DMS79 treated with DMSO at 0.1 percent for 48 hours (cell line): Measurements from ENCODE around the gene TUBA8.
"Not testable (repeated sequence)": the region's sequence is repeated elsewhere in the genome, so short reads cannot be mapped to it uniquely, and the experiment has no call there.

Experiments used
- DNase-seq: peaks from one replicate; lab custom pipeline; 2025; lab: John Stamatoyannopoulos, UW

TUBA8 gene

GRCh38 chr22:18130699-18131429 is 20.3 kb downstream of the TUBA8 start:
- DNase-seq = no peak

- DNase-seq = no peak
These were observed 22.8 kb downstream of the TUBA8 start for GRCh38 chr22:18133452-18133851.

- no peak for DNase-seq
These were observed 26.1 kb downstream of the TUBA8 start for GRCh38 chr22:18136563-18137320.

GRCh38 chr22:18141004-18141403 is 30.4 kb downstream of the TUBA8 start:
- DNase-seq = not testable (repeated sequence)

- no peak for DNase-seq
These were observed 33.5 kb downstream of the TUBA8 start for GRCh38 chr22:18144105-18144504.

GRCh38 chr22:18145676-18146388 is 35.2 kb downstream of the TUBA8 start:
- no peak for DNase-seq

- no peak for DNase-seq
These were observed 35.8 kb downstream of the TUBA8 start for GRCh38 chr22:18146389-18146753.

GRCh38 chr22:18147791-18148190 is 37.2 kb downstream of the TUBA8 start:
- DNase-seq = no peak

GRCh38 chr22:18148293-18148965 is 37.8 kb downstream of the TUBA8 start:
- DNase-seq = no peak

GRCh38 chr22:18152519-18152918 is 41.9 kb downstream of the TUBA8 start:
- DNase-seq = no peak

- no peak for DNase-seq
These were observed 44.3 kb downstream of the TUBA8 start for GRCh38 chr22:18154821-18155390.

- DNase-seq = not testable (repeated sequence)
These were observed 44.9 kb downstream of the TUBA8 start for GRCh38 chr22:18155546-18155945.

GRCh38 chr22:18156878-18157713 is 46.5 kb downstream of the TUBA8 start:
- peak; percentile 23 for DNase-seq

GRCh38 chr22:18157714-18158028 is 47.1 kb downstream of the TUBA8 start:
- DNase-seq = no peak

- not testable (repeated sequence) for DNase-seq
These were observed 50.0 kb downstream of the TUBA8 start for GRCh38 chr22:18160641-18161040.

- not testable (repeated sequence) for DNase-seq
These were observed 53.2 kb downstream of the TUBA8 start for GRCh38 chr22:18163843-18164242.

GRCh38 chr22:18164584-18164983 is 54.0 kb downstream of the TUBA8 start:
- peak; percentile 1 for DNase-seq

GRCh38 chr22:18165356-18165755 is 54.7 kb downstream of the TUBA8 start:
- not testable (repeated sequence) for DNase-seq

GRCh38 chr22:18170284-18170683 is 59.7 kb downstream of the TUBA8 start:
- DNase-seq = not testable (repeated sequence)

- not testable (repeated sequence) for DNase-seq
These were observed 61.6 kb downstream of the TUBA8 start for GRCh38 chr22:18172203-18172602.

GRCh38 chr22:18172776-18173175 is 62.2 kb downstream of the TUBA8 start:
- not testable (repeated sequence) for DNase-seq
